HepG2 (cell line): ENCODE data around the gene RAD1. TPM values are rescaled to one million over a fixed set of nuclear protein-coding genes. Genes with fewer than 3 reads are reported as not detected.
A peak's percentile ranks its signal among the peaks of the same experiment; 100 is the strongest.

Source experiments
- ATAC-seq: fragments of 200-7000 bp; cut with Tn5 transposase; 3 replicates; pipeline ENCODE4 v1.9.1; 2020; ENCODE audit warnings: mild to moderate bottlenecking, moderate library complexity
- BruUV-seq: library from RNA; stranded (reverse); fragments of 400-500 nt; replicated peaks from 2 replicates; lab custom pipeline; 2021; lab: Mats Ljungman, UMichigan
- CTCF ChIA-PET: fragments of 300-600 bp; formaldehyde crosslinking; extraction: SDS; loops from one replicate; lab custom pipeline; 2021; ENCODE audit warnings: low total read pairs, inconsistent platforms, low intra/inter-chr PET ratio; lab: Yijun Ruan, JAX
- POLR2A ChIA-PET: fragments of 350-600 bp; sonication (Branson Sonifier 250); formaldehyde crosslinking; loops from one replicate; lab custom pipeline; 2020; ENCODE audit warnings: antibody characterized with exemption, inconsistent platforms; lab: Yijun Ruan, JAX
- DNase-seq: peaks from one replicate; pipeline ENCODE4 v3.0.0-alpha.2; 2015; ENCODE audit warnings: low spot score
- FAIRE-seq: peaks from 3 replicates; lab custom pipeline; 2011; peaks lifted over from hg19 to GRCh38; lab: Jason Lieb, UNC
- H2AFZ ChIP-seq: one replicate; pipeline ENCODE4 v1.6.1; 2011; ENCODE audit warnings: low read length, inconsistent platforms
- H3K27ac ChIP-seq: fragments of 300-600 bp; 3 replicates; pipeline ENCODE4 v1.8.0; 2011; ENCODE audit warnings: mixed run types, mild to moderate bottlenecking, mixed read lengths, low read length, inconsistent platforms; ENCODE audit not compliant: insufficient read depth; ENCODE audit errors: extremely low read length
- H3K27me3 ChIP-seq, 2 experiments: fragments of 200-600 bp in 1 of 2; 2 replicates in 1 of 2; 3 replicates in 1 of 2; pipeline versions ENCODE4 v1.6.0 to v1.8.0; 2011; ENCODE audit warnings: low read length in 2 of 2, mild to moderate bottlenecking in 2 of 2, moderate library complexity in 2 of 2, inconsistent platforms in 1 of 2; ENCODE audit not compliant: insufficient read depth in 2 of 2, control insufficient read depth in 1 of 2
- H3K36me3 ChIP-seq, 2 experiments: fragments of 200-600 bp in 1 of 2; replicated peaks in 1 of 2; 2 replicates in 1 of 2; 3 replicates in 1 of 2; pipeline versions ENCODE4 v1.5.1 to v1.8.0; 2011; ENCODE audit warnings: low read length in 2 of 2, inconsistent platforms in 1 of 2; ENCODE audit not compliant: insufficient read depth in 2 of 2, control insufficient read depth in 1 of 2
- H3K4me1 ChIP-seq: 2 replicates; pipeline ENCODE4 v1.5.1; 2012; ENCODE audit warnings: low read length, inconsistent platforms; ENCODE audit not compliant: insufficient read depth
- H3K4me2 ChIP-seq: 2 replicates; pipeline ENCODE4 v1.6.0; 2011; ENCODE audit warnings: low read depth, low read length, inconsistent platforms
- H3K4me3 ChIP-seq, 3 experiments: fragments of 200-600 bp in 1 of 3; sonication (generic), shearing (Covaris generic) in 1 of 3; replicated peaks in 1 of 3; 2 replicates each; pipeline ENCODE4 v1.5.1; 2011 to 2016; ENCODE audit warnings: low read length in 3 of 3, inconsistent platforms in 2 of 3, low read depth in 2 of 3, mild to moderate bottlenecking in 2 of 3, control low read depth in 1 of 3, mixed read lengths in 1 of 3; ENCODE audit not compliant: insufficient read depth in 1 of 3
- H3K79me2 ChIP-seq: one replicate; pipeline ENCODE4 v1.6.1; 2011; ENCODE audit warnings: low read length, inconsistent platforms; ENCODE audit not compliant: insufficient read depth
- H3K9ac ChIP-seq: 2 replicates; pipeline ENCODE4 v1.6.0; 2011; ENCODE audit warnings: mild to moderate bottlenecking, low read depth, low read length, inconsistent platforms; ENCODE audit not compliant: insufficient read depth
- H3K9me3 ChIP-seq: 2 replicates; pipeline ENCODE4 v1.5.1; 2012; ENCODE audit warnings: mild to moderate bottlenecking, low read length
- H4K20me1 ChIP-seq: 2 replicates; pipeline ENCODE4 v1.6.0; 2011; ENCODE audit warnings: inconsistent platforms, mild to moderate bottlenecking, low read length, moderate library complexity; ENCODE audit not compliant: insufficient read depth
- ATF7-NPFF ChIP-seq: sonication (generic); formaldehyde crosslinking; IDR thresholded peaks from 2 replicates; pipeline ENCODE4 v1.8.1; 2023; ENCODE audit warnings: mild to moderate bottlenecking, low read depth, missing genetic modification reagents, moderate library complexity
- BHLHE40 ChIP-seq: IDR thresholded peaks from 2 replicates; pipeline ENCODE4 v1.6.1; 2011; ENCODE audit warnings: low read length, improper control_type of control experiment
- CCAR2 ChIP-seq: fragments of 200-400 bp; formaldehyde crosslinking; optimal IDR thresholded peaks from 2 replicates; pipeline ENCODE3; 2018; ENCODE audit warnings: low read depth, mild to moderate bottlenecking, low read length, moderate library complexity
- KDM4B ChIP-seq: sonication (generic); formaldehyde crosslinking; IDR thresholded peaks from 2 replicates; pipeline ENCODE4 v1.4.0; 2020; ENCODE audit warnings: missing genetic modification reagents
- MLX ChIP-seq: IDR thresholded peaks from 2 replicates; pipeline ENCODE4 v1.6.1; 2016
- NFE2 ChIP-seq: sonication (generic); formaldehyde crosslinking; IDR thresholded peaks from 2 replicates; pipeline ENCODE4 v1.4.0; 2020; ENCODE audit warnings: missing genetic modification reagents
- NFE2L2 ChIP-seq: fragments of 150-350 bp; IDR thresholded peaks from 2 replicates; pipeline ENCODE4 v1.6.1; 2014; ENCODE audit warnings: low read length
- PAX8 ChIP-seq: sonication (generic); formaldehyde crosslinking; IDR thresholded peaks from 2 replicates; pipeline ENCODE4 v1.8.0; 2022; ENCODE audit warnings: mild to moderate bottlenecking, missing genetic modification reagents, borderline replicate concordance
- ZC3H13 ChIP-seq: sonication (generic); formaldehyde crosslinking; IDR thresholded peaks from 2 replicates; pipeline ENCODE4 v1.8.1; 2023; ENCODE audit warnings: mild to moderate bottlenecking, missing genetic modification reagents, moderate library complexity
- ZEB1 ChIP-seq: IDR thresholded peaks from 2 replicates; pipeline ENCODE4 v1.6.1; 2012; ENCODE audit warnings: mild to moderate bottlenecking, low read depth, inconsistent platforms; ENCODE audit not compliant: insufficient replicate concordance
- ZFP36 ChIP-seq: fragments of 150-350 bp; IDR thresholded peaks from 2 replicates; pipeline ENCODE4 v1.6.1; 2018; ENCODE audit warnings: borderline replicate concordance, low read length, low read depth; ENCODE audit not compliant: partially characterized antibody
- ZNF780A ChIP-seq: sonication (generic); formaldehyde crosslinking; IDR thresholded peaks from 2 replicates; pipeline ENCODE4 v1.8.0; 2022; ENCODE audit warnings: mild to moderate bottlenecking, missing genetic modification reagents, moderate library complexity
- ZSCAN31 ChIP-seq: sonication (generic); formaldehyde crosslinking; IDR thresholded peaks from 2 replicates; pipeline ENCODE4 v1.5.0; 2020; ENCODE audit warnings: low read depth, mild to moderate bottlenecking, missing genetic modification reagents
- whole genome bisulfite sequencing: methylation state at CpG from one replicate; pipeline ENCODE4 v1.1.6; 2017; ENCODE audit warnings: low lambda C conversion rate; 5-methylcytosine and 5-hydroxymethylcytosine counted together
- in situ Hi-C: cut with HindIII; loops from 2 replicates; pipeline ENCODE4 v1.10.0; 2017; ENCODE audit warnings: low pct_unique_long_range_greater_than_20kb; ENCODE audit not compliant: extremely low pct_ligation_motif_present
- intact Hi-C: fragments of 100-400 bp; cut with micrococcal nuclease; formaldehyde crosslinking; loops from one replicate; pipeline ENCODE4 v1.10.0; 2022; ENCODE audit not compliant: unreplicated experiment
- polyA plus RNA-seq, 8 experiments: library from polyadenylated mRNA; depleted of rRNA in 3 of 8; stranded (reverse) in 7 of 8; unstranded in 1 of 8; fragments of >200 nt; fragmentation: Illumina TruSeq in 4 of 8; extraction: Trizol in 4 of 8; gene quantifications; 2 replicates each; pipeline versions ENCODE4 v1.2.1 to v1.2.3, GENCODE V29; 2011 to 2016; ENCODE audit warnings: low read depth in 4 of 8, missing spikeins in 1 of 8, mixed read lengths in 1 of 8; ENCODE audit not compliant: insufficient read depth in 1 of 8
- total RNA-seq, 5 experiments: library from RNA; depleted of rRNA; stranded (reverse); fragments of >200 nt; fragmentation: Illumina TruSeq; extraction: Trizol; gene quantifications; 2 replicates each; pipeline ENCODE4 v1.2.3, GENCODE V29; 2016; ENCODE audit warnings: low read depth in 1 of 5
- TF ChIP-seq, protein P1 (sequence below): sonication (generic); formaldehyde crosslinking; IDR thresholded peaks from 2 replicates; pipeline ENCODE4 v1.4.0; 2020; ENCODE audit warnings: mild to moderate bottlenecking, missing genetic modification reagents
- TF ChIP-seq, protein P2 (sequence below): sonication (generic); formaldehyde crosslinking; IDR thresholded peaks from 2 replicates; pipeline ENCODE4 v1.8.1; 2023; ENCODE audit warnings: missing genetic modification reagents, mild to moderate bottlenecking, borderline replicate concordance

RAD1 gene
- total and polyA plus RNA-seq, 2 of the 13 experiments (the other 11 are each of a cell fraction or from before 2014, with no cell fraction given): 14.7 to 39.1 TPM

DNA sequence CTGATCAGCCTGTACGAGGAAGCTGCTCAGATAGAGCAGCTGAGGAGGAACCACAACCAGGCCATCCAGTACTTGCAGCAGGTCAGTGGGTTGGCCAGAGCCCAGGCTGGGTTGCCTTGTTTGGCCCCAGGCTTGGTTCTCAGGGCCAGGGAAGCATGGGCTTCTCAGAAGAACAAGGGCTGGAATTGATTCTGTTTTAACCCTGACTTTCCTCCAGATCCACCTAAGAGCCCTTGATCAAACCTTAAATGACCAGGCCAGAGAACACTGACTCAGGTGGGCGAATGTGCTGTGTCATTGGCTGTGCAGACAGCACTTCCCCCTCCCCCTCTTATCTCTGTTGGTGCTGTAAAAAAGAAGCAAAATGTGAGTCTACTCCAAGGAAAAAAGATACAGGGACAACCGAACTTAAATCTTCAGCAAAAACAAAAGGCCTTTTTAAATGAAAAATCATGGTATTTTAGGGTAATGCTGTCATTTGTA, 48.3 kb downstream of the RAD1 start:
- Histone ChIP-seq H3K79me2 (no peaks in the 10 kb centered on the region), H3K4me2 (peak overlapping the region; percentile 26), H2AFZ (peak overlapping the region; percentile 9), H3K9ac (0 out of 2 replicates have a peak overlapping the region, but pooled peaks have one; percentile 4), H3K36me3 (no peaks in the 10 kb centered on the region), H3K4me1 (peaks cover 39% of the 10 kb centered on the region), H3K9me3 (no peaks in the 10 kb centered on the region), H3K27me3 (no peaks in the 10 kb centered on the region; a peak in 1 of 5 replicates), H3K4me3 (no peak overlapping the region; a peak in 1 of 6 replicates), H3K27ac (peak overlapping the region; percentile 55), H4K20me1 (no peaks in the 10 kb centered on the region)
- 47% methylated on average over 3 of the region's 3 CpGs for WGBS
- FAIRE-seq (peak; percentile 4), DNase-seq (peak; percentile 18), ATAC-seq (peak; percentile 76)
- intact Hi-C loops (no loop called here), in situ Hi-C loops (no loop called here)
- ChIA-PET POLR2A (interaction anchor here (1.0 kb wide), 1 partner anchor 318 kb away, joined by 4 read pairs; no protein-coding TSS in a partner anchor), CTCF (no interaction called here)
- BruUV-seq: no TSS peak
- TF ChIP-seq, protein P1, sequence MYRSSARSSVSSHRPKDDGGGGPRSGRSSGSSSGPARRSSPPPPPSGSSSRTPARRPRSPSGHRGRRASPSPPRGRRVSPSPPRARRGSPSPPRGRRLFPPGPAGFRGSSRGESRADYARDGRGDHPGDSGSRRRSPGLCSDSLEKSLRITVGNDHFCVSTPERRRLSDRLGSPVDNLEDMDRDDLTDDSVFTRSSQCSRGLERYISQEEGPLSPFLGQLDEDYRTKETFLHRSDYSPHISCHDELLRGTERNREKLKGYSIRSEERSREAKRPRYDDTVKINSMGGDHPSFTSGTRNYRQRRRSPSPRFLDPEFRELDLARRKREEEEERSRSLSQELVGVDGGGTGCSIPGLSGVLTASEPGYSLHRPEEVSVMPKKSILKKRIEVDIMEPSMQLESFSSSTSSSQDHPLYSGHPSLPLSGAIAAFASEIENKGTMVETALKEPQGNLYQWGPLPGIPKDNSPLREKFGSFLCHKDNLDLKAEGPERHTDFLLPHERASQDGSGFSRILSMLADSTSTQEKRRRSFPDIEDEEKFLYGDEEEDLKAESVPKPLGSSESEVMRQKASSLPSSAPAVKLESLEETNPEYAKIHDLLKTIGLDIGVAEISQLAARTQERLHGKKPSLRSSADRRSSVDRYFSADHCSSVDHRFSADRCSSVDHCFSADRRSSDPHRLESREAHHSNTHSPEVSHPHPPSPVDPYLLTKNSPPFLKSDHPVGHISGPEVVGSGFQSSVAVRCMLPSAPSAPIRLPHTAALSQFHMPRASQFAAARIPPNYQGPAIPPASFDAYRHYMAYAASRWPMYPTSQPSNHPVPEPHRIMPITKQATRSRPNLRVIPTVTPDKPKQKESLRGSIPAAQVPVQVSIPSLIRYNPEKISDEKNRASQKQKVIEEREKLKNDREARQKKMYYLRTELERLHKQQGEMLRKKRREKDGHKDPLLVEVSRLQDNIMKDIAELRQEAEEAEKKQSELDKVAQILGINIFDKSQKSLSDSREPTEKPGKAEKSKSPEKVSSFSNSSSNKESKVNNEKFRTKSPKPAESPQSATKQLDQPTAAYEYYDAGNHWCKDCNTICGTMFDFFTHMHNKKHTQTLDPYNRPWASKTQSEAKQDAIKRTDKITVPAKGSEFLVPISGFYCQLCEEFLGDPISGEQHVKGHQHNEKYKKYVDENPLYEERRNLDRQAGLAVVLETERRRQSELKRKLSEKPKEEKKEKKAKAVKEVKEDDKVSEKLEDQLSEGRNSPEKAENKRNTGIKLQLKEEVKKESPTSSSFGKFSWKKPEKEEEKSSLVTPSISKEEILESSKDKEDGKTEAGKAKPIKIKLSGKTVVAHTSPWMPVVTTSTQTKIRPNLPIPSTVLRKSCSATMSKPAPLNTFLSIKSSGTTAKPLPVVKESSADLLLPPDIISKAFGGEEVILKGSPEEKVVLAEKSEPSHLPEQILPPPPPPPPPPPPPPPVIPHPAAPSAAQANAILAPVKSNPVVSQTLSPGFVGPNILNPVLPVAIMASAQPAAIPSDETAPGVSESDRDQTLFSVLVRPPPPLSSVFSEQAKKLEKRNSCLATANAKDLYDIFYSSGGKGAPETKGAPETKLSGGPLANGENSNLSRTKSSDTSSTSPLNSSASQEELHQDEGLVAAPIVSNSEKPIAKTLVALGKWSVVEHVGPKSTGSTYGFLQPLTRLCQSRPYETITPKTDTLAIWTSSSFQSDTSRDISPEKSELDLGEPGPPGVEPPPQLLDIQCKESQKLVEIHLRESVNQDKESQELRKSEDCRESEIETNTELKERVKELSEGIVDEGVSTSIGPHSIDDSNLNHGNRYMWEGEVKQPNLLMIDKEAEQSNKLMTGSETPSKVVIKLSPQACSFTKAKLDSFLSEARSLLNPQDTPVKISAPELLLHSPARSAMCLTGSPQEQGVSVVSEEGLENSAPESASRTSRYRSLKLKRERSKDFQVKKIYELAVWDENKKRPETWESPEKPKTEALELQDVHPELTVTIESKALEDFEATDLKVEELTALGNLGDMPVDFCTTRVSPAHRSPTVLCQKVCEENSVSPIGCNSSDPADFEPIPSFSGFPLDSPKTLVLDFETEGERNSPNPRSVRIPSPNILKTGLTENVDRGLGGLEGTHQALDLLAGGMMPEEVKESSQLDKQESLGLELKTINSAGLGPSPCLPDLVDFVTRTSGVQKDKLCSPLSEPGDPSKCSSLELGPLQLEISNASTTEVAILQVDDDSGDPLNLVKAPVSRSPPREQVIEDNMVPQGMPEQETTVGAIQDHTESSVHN (CRISPR knock-in tag): no peak
- TF ChIP-seq PAX8 (CRISPR knock-in tag) (no peak), ZNF780A (CRISPR knock-in tag) (no peak), CCAR2 (no peak), KDM4B (CRISPR knock-in tag) (no peak), BHLHE40 (no peak), ZC3H13 (CRISPR knock-in tag) (no peak), ATF7-NPFF (no peak), NFE2L2 (peak; percentile 87), NFE2 (CRISPR knock-in tag) (peak; percentile 53; the same call in 1 of the 2 replicates), ZFP36 (no peak), ZSCAN31 (CRISPR knock-in tag) (no peak), ZEB1 (no peak), MLX (CRISPR knock-in tag) (no peak)
- TF ChIP-seq, protein P2, sequence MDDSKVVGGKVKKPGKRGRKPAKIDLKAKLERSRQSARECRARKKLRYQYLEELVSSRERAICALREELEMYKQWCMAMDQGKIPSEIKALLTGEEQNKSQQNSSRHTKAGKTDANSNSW (CRISPR knock-in tag): no peak
